HG03520 (cell line): ENCODE data around the gene GNG2.

Experiments
- ATAC-seq: cut with Tn5 transposase; IDR thresholded peaks from one replicate; pipeline ENCODE4 v1.9.1; 2021; ENCODE audit warnings: mild to moderate bottlenecking, moderate library complexity; ENCODE audit not compliant: unreplicated experiment

The GNG2 gene

DNA sequence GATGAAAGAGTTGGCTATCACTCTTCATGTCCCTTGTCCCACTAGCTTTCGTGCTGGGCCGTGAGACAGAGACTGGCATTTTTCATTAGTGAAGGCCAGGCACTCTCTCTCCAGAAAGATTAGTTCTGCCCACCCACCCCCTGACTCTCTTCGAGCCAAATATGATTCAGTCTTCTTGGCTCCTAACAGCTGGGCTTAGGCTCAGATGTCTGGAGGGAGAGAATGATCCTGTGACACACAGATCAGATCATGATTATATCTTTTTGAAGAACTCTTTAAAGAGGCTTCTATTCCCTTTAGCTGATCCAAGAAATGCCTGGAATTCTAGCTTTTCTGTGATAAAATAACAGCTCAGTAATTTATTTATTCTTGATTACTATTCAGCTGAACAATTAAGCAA, 5.2 kb upstream of the GNG2 start:
- no peak for ATAC-seq

DNA sequence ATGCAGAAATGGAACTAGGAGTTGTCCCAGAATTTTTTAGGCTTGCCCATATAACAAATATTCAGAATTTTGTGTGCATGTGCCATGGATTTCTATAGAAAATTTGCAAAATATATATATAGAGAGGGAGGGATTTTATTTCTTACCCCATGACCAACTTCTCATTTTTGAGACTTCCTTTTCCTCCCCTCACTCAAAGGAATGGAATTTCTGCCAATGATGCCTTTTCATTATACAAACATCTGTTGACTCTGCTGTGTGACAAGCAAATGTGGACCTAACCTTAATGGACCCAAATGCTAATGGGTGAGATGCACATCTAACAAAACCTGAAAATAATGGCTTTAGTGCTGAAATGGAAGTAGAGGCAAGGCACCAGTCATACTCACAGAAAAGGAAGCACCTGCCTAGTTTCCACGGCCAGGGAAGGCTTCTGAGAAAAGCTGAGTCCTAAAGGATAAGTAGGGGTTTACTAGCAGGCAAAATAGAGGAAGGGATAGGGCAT, 3.6 kb upstream of the GNG2 start:
- ATAC-seq: no peak

DNA sequence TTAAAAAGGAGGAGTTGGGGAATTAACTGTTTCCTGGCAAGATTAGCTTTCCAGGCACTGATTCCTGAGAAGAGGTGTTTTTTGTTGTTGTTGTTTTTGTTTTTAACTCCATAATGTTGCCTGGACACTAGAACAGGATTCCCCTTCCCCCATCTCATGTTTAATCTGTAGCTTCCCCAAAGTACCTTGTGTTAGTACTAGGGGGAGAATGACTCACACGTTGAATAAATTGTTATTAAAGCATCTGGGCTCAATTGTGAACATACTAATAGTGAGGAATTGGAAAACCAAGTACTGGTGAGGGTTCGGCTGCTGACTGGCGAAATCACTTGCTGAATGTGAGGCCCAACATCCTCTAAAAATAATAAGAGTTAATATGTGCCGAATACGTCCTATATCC, 1.3 kb upstream of the GNG2 start:
- no peak for ATAC-seq

DNA sequence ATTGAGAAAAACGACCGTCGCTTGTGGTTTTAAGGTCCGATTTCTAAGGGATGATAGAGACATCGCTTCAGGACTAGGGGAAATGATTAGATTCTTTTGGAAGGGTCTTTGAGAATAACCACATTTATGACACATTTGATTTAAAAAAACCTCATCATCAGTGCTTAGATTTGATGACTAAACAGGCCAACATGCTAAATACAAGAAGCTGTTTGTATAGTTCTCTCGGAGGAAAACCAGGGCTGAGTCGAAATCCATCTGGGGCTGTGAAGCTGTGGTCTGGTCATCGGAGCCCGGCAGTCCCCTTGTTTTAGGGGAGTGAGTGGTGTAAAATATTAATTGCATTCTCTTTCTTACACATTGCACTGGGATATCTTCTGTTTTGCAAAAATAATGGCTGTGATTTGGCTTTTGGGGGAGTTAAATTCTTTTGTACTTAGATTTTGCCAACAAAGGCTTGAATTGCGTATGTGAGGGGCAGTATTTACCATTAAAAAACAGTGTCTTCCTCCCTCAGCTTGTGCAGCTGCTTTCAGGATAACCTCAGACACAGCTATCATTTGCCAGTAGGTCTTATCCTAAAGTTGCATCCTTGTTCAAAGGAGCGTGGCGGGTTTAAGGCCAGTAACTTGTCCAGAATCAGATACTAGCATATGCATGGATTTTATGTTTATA, 550 bp downstream of the GNG2 start:
- peak; percentile 4 for ATAC-seq

DNA sequence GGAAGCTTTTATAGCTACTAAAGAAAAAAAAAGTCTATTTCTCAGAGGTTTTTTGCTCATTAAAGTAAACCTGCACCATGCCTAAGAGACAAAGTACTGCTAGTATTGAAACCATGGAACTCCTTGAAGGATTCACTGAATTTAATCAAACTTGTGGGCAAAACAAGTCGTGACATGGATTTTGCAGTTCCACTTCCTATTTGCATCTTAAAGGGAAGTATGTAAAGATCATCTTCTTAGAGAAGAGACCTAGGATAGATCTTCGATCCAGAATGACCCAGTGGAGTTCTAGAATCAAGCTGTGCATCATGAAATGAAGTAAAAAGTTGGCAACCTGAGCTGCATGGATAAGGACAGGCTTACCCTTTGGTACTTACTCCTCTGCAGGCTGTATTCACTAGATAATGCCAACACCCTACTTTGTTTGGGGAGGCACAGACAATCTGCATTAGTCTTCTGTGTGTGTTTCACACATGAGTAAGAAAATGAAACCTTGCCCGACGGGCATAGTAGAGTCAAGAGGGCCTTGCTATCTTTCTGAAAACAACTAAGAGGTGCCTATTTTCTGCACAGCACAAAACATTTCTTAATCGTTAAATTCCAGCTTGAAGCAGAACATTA, 1.9 kb downstream of the GNG2 start:
- no peak for ATAC-seq

DNA sequence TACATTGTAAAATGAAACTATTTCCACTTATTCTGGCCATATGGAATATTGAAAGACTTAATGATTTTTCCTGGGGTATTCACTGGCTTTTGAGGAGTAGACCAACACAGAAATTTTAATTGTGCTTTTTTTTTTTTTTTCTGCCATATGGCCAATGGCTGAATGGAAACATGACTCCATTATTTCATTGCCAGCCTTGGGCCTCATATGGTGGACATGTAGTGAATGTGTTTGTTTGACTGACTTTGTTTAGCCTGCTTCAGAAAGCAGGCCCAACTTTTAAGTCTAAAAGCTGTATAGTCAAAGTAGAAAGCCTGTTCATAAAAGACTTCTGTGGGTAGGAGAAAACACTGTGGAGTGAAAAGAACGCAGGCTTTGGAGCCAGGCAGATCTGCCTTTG, 2.4 kb downstream of the GNG2 start:
- no peak for ATAC-seq

DNA sequence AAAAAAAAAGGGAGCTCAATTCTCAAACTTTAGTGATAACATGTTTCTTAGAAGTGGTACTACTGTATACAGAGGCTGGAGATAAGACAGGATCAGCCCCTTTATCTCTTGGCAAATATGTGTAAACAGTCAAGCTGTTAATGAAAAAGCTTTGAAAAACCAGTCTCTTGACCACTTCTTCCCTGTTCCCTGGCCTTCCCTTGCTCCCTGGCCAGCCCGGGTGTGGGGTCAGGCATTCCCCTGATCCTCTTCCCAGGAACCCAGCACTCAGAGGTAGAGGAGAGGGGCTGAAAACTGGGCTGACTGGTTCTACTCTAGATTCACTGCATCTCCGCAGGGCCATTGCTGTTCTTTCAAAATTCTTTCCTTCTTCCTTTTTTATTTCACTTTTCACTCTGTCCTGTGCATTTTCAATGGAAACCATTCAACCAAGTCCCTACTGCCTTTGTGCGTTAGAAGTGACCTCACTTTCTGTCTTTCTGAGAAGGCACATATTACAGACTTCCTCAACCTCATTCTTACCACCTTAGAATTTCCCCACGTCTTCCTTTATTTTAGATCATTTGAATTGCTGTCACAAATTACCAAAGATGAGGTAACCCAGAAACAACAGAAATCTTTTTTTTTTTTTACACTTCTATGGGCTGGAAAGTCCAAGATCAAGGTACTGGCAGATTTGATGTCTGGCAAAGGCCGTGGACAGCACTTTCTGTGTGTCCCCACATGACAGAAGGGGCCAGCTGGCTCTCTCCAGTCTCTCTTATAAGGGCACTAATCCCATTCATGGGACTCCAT, 5.7 kb downstream of the GNG2 start:
- ATAC-seq: peak; percentile 43

DNA sequence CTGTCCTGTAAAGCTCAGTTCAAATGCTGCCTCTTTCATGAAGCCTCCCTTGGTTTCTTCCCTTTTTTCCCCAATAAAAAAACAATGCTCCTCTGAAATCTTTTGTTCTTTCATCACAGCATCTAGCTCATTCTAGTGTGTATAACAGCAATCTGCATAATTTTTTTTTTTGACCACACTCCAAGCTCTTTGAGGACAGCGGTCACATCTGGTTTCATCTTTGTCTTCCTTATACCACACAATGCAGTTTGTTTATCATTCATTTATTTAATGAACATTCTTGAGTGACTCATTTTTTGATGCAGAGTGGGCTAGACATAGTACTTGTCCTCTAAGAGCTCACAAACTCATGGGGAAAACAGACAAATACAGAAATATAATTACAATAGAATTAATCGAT, 7.3 kb downstream of the GNG2 start:
- no peak for ATAC-seq

DNA sequence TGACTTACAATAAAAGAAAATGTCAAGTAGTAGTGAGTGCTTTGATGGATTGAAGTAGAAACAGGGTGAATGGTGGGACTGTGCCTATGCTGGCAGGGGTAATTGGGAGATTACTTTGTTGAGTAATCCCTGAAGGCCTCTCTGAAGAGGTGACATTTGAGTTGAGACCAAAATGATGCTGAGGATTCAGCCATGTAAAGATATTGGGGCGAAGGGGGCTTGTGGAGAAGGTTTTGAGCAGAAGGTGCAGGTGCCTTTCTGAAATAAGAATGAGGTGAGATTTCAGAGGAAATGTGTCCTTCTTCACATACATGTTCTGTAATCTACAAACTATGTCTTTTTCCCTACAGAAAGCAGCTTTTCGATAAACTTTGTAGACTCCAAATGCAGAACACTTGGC, 8.0 kb downstream of the GNG2 start:
- ATAC-seq: no peak

DNA sequence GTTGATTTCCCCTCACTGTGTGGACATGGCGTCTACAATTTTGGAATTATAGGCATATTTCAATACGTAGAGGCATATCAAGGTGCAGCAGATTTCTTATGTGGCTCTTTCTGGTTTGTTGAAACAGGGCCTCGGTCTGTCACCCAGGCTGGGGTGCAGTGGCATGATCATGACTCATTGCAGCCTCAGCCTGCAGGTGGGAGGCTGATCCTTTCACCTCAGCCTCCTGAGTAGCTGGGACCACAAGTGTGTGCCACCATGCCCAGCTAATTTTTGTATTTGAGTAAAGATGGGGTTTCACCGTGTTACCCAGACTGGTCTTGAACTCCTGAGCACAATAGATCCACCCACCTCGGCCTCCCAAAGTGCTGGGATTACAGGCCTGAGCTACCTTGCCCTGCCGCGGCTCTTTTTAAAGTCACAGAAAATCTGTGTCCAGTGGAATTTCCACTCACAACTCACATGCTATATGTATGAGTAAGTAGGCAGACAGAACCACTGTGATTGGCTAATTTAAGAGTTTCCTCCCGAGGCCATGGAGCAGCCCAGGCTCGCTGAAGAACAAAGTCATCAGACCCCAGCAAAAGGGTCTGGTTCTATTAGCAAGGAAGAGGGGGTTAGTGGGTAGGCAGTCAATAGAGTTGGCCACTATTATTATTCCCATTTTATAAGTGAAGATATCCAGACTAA, 9.1 kb downstream of the GNG2 start:
- ATAC-seq: no peak

DNA sequence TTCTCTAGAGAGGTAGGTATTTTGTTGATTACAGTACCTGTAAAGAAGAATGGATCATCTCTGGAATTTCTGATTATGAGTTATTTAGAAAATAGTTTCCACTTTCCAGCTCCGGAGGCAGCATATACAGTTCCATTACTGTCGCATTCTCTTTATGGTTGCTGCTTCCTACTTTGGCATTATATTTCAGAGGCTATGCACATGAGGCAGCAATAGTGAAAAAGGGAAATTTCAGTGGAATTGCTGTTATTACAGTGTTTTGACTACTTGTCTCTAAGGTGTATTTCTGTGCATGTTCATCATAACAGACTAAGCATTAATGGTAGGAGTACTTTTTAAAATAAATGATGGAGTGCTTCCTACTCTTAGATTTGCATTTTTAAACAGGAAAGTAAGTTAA, 10.2 kb downstream of the GNG2 start:
- ATAC-seq: no peak

DNA sequence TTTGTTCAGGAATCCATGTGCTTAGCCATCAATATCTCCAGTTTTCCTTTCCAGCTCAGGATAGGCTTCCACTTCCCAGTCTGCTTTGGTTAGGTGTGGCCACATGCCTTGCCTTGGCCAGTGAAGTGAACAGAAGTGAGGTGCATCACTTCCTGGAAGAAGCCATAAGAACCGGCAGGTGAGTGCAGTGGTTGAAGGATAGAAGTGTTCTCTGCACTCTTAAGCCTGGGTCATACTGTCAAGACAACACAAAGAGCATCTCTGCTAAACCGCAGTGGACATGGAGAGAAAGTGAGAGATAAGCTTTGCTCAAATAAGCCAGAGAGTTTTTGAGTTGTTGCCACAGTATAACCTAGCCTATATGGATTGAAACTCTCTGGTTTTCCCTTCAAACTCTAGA, 11.4 kb downstream of the GNG2 start:
- ATAC-seq: no peak

DNA sequence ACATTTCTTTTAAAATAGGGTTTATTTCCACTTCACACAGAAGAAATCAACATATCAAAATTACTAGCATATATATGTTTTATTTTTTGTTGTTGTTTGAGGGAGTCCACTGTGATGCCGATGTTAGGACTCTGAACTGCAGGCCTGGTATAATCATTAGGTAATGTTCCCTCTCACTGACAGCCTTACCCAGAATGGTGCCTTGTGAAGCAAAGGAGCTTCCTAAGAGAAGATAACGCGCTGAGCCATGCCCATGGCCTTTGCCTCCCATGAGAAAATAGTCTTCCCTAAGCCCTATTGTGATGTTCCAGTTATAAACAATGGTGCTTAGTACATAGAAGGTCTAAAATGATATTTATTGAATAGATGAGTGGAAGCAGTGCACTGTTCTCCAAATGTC, 12.0 kb downstream of the GNG2 start:
- no peak for ATAC-seq

DNA sequence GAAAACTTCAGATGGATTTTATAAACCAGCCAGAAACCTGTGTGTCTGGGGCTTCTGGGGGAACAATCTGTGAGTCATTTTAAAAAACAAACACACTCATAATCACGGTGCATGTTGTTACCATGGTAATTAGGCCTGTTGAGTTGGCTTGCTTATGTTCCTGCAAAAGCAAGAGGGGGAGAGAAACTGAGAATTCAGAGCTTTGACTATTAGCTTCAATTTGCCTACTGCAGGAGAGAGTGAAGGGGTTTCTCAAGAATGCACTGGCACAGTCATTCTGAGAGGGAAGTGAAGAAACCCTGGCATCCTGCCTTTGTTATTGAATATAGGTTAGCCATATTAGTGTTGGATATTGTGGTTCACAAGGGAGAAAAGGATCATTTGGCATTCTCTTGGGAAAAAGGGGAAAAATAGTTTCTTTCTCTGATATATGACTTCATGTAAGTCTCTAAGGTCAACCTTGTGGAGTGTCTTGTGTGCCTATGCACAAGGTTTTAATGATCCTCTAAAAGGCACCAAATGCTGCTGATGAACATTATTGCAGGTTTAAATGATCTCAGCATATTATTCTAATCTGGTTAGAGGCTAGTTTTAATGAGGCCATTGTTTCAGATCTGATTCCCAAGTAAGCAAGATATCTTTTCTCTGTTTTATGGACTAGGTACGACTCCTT, 12.9 kb downstream of the GNG2 start:
- ATAC-seq: peak; percentile 92

DNA sequence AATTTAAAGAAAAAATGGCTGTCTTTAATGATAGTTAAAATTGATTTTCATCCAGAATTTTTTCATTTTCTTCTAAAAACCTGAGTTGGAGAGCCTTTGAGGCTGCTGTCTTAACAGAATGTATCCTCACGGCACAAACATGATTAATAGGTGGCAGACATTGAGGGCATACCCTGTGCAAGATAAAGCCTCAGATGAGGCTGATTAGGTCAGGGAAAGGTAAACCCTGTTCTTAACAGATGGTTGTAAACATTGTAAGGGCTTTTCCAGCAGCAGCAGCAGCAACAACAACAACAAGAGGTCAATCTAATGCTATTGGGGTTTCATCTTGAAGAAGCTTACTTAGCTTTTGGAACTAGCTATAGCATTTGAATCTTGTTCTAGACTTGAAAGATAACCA, 17.4 kb downstream of the GNG2 start:
- no peak for ATAC-seq

DNA sequence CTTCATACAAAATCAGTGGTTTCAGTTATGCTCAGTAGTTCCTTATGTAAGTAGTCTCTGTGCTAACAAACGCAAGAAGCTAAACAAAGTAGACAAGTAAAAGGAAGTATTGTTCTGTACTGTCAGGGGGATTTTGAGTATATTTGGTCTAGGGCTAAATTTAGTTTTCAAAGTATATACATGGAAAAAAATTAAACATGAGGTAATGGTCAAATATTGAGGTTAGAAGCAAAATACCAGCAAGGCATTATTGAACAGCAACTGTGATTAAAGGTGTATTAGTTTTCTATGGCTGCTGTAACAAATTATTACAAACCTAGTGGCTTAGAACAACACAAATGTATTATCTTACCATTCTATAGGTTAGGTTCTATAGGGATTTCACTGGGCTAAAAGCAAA, 18.8 kb downstream of the GNG2 start:
- ATAC-seq: no peak

DNA sequence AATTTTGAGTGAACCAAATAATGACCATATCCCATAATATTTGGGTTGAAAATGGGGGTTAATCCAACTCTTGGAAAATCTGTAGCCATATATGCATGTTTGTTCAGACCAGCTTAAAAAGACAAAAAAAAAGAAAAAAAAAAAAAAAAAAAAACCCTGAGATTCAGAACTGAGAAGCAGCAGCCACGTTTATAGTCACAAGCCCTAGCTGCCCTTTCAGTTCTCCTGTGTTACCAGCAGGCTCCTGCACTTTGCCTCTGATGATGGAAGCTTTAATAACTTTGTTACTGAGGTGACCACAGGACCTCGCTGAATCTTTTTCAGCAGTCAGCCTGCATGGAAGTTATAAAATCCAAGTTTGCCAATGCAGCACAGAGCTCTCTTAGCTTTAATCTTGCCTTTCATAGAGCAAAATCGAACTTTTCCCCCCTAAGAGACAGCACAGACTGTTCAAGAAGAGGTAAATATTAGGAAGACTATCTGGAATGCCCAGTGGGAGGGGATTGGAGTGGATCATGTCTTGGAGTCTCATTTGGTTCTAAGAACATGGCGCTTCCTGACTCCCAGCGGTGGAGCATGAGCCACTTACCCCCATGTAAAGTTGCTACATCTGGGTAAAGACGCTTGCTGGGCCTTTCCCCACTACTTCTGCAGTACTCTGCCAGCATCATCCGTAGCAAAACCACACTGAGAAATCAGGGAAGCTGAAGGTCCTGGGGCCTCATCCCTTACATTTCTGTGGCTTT, 20.6 kb downstream of the GNG2 start:
- ATAC-seq: no peak

DNA sequence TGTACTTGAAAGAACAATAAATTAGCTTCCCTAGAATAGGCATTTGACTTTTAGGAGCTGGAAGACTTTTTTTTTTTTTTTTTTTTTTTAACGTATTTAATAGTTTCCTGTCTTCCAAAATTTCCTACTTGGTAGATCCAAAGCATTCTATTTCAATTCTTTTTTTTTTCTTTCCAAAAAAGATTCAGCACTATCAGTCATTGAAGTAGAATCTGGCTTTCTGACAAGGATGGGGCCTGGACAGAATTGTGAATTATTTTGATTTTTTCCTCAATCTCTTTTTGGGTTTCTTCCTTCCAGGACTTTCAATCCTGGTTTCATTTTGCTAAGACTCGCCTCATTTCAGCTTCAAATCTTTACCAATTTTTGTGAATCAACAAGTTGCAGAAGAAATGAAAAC, 21.2 kb downstream of the GNG2 start:
- no peak for ATAC-seq

DNA sequence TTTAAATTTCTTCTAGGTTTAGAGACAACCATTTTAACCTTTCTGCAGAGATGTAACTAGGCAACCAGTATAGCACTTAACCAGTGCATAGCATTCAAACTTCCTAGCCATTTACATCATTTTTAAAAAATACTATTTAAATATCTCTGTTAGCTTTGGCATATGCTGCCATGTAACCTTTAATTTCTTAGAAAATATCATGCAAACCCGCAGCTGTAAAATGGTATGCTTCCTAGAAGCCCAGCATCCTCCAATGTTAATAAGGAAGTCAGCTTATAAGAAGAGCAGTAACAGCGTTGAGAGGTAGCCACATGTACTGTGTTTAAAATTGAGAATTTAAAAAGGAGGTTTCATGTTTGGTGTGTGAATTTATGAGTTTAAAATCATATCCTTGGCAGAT, 22.8 kb downstream of the GNG2 start:
- ATAC-seq: no peak
